Fibroblast of pulmonary artery (primary cell): ENCODE data around the gene ECI1.

ENCODE experiments used
- DNase-seq: peaks from one replicate; pipeline ENCODE4 v3.0.0-alpha.2; 2010; ENCODE audit warnings: low read depth
- H3K4me3 ChIP-seq: replicated peaks from 2 replicates; pipeline ENCODE4 v1.5.1; 2011; ENCODE audit warnings: low read depth, mild to moderate bottlenecking, control low read depth, low read length, moderate library complexity
- TF ChIP-seq, protein P1 (sequence below): IDR thresholded peaks from 2 replicates; pipeline ENCODE4 v1.5.1; 2011; ENCODE audit warnings: mild to moderate bottlenecking, control low read depth, low read length, inconsistent platforms; ENCODE audit errors: missing control alignments

The ECI1 gene

DNA sequence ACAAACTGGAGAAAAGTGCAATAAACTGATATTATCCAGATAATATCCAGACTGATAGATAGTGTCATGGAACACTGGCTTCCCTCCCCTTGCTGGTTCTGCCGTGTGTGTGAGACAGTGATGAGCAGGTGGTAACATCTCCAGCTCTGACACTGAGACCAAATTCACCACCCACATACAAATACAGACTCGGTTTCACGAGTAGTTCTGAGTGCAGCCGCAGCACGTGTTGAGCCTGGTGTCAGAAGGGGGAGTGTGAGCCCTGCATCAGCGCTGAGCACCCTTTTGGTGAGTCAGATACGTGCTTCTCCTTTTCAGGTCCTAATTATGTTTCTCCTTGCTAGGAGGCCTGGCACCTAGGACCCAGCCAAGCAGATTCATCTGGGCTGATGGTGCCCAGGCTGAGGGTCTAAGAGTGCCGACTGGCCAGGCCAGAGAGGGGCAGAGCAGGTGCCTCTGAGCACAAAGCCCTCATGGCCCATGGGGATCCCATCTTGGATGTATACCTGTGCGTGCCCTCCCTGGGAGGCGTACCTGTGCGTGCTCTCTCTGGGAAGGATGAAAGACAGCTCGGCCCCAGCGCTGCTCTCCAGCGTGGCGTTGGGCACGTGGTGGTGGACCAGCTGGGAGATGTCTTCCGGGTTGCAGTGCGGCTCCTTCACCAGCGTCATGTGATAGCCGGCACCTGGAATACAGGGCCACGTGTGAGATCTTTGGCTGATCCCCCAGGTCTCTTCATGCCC is 43.8 kb upstream of the ECI1 start:
- DNase-seq = no peak
- no peak overlapping the region for H3K4me3 ChIP-seq
- TF ChIP-seq, protein P1, sequence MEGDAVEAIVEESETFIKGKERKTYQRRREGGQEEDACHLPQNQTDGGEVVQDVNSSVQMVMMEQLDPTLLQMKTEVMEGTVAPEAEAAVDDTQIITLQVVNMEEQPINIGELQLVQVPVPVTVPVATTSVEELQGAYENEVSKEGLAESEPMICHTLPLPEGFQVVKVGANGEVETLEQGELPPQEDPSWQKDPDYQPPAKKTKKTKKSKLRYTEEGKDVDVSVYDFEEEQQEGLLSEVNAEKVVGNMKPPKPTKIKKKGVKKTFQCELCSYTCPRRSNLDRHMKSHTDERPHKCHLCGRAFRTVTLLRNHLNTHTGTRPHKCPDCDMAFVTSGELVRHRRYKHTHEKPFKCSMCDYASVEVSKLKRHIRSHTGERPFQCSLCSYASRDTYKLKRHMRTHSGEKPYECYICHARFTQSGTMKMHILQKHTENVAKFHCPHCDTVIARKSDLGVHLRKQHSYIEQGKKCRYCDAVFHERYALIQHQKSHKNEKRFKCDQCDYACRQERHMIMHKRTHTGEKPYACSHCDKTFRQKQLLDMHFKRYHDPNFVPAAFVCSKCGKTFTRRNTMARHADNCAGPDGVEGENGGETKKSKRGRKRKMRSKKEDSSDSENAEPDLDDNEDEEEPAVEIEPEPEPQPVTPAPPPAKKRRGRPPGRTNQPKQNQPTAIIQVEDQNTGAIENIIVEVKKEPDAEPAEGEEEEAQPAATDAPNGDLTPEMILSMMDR = no peak

- H3K4me3 ChIP-seq = no peak overlapping the region
- TF ChIP-seq, protein P1 = no peak
- no peak for DNase-seq
These were observed 40.8 kb upstream of the ECI1 start for GRCh38 chr16:2292221-2292620.

- DNase-seq = no peak
- TF ChIP-seq, protein P1 = no peak
- no peak overlapping the region for H3K4me3 ChIP-seq
These were observed 37.9 kb upstream of the ECI1 start for GRCh38 chr16:2289282-2289681.

DNA sequence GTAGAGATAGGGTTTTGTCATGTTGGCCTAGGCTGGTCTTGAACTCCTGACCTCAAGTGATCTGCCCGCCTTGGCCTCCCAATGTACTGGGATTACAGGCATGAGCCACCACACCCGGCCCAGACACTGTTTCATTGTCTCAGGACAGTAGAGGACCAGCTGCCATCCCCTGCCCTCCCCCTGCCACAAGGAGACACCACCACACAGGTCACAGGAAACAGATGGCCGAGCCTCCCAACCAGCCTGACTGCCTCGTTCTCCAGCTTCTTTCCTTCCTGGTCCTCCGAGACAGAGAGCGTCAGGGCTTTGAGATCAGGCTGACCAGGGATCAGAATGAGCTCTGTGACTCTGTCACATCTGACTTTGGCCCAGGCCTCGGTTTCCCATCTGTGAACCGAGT is 37.3 kb upstream of the ECI1 start:
- TF ChIP-seq, protein P1 = no peak
- no peak overlapping the region for H3K4me3 ChIP-seq
- DNase-seq = no peak

DNA sequence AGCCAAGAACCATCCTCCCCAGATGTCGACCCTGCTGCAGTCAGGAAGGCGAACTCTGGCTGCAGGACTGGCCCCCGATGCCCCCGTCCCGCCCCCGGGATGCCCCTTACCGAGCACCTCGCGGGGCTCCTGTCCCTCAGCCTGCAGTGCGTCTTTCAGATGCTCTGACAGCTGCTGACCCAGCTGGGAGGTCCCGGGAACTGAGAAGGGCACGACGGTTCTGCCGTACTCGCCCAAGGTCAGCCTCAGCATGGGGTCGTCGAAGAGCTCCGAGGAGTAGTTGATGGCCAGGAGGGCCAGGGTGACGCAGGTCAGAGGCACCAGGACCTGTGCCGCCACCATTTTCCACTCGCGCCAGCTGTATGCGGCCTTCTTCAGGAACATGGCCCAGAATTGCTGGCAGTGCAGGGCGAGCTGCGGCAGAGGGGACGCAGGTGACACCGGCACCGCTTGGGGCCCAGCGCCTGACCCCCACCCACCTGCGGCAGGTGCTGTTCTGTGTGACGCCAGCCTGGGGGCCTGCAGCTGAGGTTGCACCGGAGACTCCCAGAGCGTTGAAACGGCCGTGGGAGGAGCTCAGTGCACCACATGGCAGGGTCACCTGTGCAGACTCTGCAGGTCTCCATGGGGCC is 36.6 kb upstream of the ECI1 start:
- H3K4me3 ChIP-seq = no peak overlapping the region
- DNase-seq = no peak
- TF ChIP-seq, protein P1 = no peak

- TF ChIP-seq, protein P1 = no peak
These were observed 35.2 kb upstream of the ECI1 start for GRCh38 chr16:2286550-2286949.

More at GRCh38 chr16:2286550-2286949, 35.2 kb upstream of the ECI1 start:
- no peak for DNase-seq
- H3K4me3 ChIP-seq = no peak overlapping the region
